NCI-H2171 (cell line): Measurements from ENCODE around the gene CLK3.
A peak's percentile ranks its signal among the peaks of the same experiment; 100 is the strongest.
"Not testable (repeated sequence)": the region's sequence is repeated elsewhere in the genome, so short reads cannot be mapped to it uniquely, and the experiment has no call there.

Experiments used
- DNase-seq: peaks from one replicate; lab custom pipeline; 2025; lab: John Stamatoyannopoulos, UW

Gene CLK3

DNA sequence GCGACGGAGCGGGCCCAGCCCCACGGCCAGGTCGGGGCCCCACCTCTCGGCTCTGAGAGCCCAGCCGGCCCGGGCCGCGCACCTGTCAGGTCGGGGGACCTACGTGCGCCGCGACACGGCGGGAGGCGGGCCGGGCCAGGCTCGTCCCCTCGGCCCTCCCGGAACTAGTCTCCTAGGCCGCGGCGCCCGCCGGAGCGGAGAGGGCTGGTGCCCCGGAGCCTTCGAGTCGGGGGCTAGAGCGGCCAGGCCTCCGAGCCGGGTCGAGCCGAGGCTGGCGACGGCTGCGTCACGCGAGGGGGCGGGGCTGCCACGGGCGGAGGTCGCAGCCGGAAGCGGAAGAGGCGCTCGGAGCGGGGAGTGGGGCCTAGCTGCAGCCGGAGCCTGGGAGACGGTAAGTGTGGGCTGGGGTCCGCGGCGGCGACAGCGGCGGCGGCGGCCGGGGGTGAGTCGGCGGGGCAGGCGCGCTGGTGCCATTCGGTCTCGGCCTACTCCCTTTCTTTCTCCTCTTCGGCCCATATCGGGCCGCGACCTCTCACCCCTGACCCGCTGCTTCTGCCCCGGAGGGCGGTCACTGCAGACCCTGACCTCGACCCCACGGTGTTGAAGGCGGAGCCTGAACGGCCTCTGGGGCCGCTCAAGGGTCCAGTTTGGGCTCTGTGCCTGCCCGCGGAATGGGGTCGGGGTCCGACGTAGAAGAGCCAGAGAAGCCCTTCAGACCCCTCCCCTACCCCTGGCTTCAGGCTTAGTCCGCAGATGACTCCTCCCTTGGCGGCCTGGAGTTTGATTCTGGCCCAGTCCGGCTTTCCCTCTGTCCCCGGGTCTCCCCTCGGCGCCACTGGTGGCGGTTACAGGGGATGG, at the start of gene CLK3:
CLK3 (plus strand) TSS at position 329 of the 858 bp plus-strand sequence. CDS start 3,361 bp downstream, outside the sequence.
- DNase-seq: peak; percentile 97

DNA sequence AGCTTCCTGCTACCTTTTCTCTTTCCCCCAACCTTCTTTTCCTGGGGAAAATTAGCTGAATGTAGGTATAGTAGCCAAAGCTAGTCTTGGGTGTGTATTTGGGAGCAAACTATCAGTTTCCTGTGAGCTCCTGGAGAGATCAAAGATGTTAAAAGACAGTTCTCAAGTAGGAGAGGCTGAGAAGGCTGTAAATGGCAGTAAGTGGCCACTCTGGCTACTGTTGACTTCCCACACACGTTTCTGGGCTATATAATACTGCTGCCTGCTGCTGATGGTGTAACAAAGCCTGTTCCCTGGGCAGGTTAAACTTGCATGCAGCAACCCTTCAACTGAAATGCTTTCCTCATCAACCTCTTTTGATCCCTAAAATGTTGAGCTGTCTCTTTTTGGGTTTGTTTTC, 47.0 kb upstream of the CLK3 start:
- no peak for DNase-seq

DNA sequence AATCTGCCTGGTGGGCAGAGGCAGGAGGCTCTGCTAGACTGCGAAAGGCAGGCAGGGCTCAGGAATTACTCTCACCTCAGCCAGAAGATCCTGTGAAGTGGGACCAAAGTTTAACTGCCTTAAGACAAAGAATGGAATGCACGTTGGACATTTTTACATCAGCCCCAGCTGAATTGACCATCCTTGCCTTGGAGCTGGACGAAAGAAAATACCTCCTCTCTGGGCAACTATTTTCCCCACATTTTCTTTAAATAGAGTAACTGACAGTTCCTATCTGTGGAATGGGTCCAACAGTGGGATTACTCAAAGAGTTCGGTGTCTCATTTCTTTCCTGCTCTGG, 45.9 kb upstream of the CLK3 start:
- DNase-seq: no peak

DNA sequence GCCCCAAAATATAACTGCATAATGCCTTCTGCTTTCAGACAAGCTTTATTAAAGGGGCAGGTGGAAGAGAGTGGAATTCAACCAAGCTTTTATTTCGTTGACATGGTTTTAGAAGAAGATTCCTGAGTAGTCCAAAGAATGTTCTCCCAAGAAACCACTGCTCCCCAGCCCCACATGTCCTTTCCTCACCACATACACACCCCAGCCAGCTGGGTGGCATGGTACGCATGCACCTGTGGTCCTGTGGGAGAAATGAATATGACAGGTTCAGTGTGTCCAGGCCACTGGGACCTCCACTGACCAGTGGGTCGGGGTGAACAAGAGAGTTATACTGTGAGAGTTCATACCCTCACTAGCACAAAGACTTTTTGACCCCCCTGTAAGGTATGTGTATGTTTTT, 44.4 kb upstream of the CLK3 start:
- DNase-seq: no peak

DNA sequence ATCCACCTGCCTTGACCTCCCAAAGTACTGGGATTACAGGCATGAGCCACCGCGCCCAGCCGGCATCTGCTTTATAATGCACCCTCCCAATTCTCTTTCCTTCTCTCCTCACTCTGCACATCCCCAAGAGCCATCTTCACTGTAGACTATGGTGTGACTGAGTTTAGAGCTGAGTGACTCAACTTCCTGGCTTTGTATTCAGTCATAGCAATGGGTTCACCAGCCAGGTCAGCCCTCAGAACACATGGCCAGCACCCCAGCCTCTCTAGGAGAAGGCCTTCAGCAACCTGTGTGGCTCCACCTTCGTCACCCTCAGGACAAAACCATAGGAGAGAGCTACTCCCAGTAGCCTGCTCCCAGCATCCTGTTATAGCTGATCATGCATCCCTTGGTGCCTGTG, 41.6 kb upstream of the CLK3 start:
- DNase-seq: no peak

DNA sequence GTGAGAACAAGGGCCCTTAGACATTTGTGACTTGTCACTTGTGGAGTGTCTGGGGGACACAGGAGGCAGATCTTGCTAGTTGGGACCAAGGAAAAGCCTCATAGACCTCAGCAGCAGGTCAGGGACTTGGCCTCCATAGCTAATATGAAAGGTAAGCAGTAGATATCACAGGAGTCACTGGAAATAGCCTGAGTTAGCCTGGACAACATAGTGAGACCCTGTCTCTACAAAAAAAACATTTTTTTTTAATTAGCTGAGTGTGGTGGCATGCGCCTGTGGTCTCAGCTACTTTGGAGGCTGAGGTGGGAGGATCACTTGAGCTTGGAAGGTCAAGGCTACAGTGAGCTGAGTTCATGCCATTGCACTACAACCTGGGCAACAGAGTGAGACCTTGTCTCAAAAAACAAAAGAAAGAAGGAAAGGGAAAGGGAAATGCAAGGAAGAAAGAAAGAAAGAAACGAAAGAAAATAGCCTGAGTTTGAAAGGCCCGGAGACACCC, 37.1 kb upstream of the CLK3 start:
- no peak for DNase-seq

DNA sequence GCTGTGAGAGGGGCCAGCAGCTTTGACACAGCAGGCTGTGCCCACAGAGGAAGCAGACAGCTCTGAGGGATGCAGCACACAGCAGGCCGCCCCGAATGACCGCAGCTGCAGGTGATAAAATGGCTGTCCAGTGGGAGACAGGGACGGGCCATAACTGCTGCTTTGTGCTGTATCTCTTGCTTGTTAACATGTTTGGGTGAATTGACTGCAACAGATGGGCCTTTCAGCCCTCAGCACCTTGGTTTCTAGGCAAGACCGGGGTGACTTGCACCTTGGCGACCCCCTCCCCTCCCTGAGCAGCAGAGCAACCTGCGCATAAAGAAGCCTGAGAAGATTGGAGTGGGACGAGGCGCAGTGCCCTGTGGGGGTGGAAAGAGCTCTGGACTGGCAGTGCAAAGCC, 36.6 kb upstream of the CLK3 start:
- DNase-seq: no peak

DNA sequence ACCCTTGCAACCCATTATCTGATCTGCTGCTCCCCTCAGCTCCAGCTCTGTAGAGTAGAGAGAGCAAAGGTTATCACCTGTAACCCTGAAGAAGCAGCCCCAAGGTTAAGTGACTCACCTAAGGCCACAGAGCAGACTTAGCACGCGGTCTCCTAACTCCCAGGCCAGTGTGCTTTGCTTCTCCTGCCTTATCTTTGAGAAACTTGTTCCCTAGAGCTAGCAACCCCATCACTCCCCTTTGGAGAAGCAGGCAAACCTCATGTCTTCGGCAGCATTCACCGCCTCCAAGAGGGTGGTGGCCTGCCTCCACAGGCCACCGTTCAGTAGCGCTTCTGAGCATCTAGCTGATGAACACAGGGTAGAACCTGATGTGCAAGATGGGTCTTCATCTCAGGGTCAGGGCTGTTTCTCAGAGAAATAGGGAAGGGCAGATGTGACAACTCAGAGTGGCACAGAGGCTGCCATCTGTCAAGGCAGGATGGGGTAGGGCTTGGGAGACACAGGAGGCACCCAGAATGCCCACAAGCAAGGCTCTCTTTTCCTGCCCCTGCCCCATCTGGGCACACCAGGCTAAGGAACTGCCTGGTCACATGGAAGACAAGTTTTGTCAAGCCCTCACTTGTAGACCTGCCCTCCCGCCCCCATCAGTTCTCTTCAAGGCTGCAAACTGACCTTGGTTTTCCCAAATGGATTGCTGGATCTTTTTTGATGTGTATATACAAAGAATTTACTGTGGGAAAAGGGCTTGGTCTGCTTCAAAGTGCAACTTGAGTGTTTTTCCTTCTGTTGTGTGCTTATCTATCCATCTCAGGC, 34.9 kb upstream of the CLK3 start:
- DNase-seq: peak; percentile 46

DNA sequence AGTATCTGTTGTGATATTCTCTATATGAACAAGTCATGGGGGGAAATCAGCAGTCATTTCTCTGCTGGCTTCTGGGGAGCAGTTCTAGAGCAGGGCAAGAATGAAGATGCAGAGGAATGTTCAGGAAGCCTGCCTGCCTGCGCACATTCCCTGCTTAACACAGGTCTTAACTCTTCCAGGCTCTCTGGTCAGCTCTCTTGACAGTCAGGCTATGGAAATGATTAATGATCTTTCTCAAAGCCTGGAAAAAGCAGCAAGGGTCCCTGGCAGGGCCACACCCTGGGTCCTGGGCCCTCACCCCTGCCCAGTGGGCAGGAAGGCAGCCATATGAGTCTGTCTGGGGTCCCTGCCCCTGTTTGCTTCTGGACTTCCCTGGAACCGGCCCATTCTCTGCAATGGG, 31.4 kb upstream of the CLK3 start:
- DNase-seq: no peak

DNA sequence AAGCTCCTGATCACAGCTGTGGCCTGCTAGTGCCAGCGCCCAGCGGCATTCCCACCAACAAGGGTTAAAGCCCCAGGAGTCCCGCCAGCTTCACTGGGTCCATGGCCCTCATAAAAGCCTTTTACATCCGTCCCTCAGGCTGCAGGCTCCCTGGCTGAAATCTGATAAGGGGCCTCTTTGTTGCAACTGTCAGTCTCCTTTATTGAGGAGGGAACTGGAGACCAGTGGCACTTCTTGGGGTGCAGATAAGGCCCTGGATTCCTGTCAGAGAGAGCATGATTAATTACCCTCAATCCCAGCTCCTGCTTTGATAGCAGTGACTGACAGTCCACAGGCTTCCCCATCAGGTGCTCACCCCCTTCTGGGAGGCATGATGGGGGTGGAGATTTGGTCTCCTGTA, 30.9 kb upstream of the CLK3 start:
- no peak for DNase-seq

DNA sequence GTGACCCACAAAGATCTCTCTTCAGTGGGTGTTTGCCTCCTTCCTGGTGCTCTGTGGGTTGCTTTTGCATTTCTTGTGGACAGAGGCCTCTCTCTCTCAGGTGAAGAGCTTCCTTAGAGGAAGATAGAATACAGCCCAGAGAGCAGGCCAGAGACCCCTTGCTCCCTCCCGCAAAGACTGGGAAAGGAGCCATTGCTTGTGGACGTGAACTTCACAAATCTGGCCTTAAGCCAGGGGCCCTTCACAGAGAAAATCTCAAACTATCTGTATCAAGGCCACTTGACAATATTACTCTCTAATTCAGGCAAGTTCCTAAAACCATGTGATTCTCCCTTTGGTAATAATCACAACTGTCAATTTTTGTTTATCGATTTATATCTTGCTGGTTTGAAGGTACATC, 30.4 kb upstream of the CLK3 start:
- DNase-seq: no peak

DNA sequence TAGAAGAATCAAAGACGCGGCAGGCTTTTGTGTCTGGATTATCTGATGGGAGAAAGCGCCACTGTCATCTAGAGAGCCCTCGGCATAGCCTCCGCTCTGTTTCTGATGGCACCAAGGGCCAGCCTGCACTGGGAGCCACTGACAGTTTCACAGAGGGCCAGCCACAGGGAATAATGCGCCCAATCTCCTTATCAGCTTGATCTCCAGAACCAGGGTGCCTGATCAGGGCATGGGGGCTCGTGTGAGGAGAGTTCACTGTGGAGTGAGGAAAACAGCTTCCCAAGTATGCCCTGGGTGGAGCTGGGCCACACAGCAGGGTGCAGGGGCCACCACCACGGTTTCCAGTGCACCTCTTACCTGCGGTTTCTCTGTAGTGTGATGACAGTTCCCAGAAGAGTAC, 29.8 kb upstream of the CLK3 start:
- no peak for DNase-seq

DNA sequence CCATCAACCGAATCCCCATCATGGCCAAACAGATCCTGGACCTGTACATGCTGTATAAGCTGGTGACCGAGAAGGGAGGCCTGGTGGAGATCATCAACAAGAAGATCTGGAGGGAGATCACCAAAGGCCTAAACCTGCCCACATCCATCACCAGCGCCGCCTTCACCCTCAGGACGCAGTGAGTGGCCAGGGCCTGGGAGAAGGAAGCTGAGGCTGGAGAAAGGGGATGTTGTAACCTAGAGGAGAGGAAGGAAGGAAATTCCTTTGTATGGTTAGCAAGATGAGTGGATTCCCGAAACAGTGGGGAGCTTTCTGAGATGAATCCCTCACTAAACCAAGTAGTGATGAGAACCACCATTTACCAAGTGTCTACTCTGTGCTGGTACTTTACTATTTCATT, 25.8 kb upstream of the CLK3 start:
- no peak for DNase-seq

DNA sequence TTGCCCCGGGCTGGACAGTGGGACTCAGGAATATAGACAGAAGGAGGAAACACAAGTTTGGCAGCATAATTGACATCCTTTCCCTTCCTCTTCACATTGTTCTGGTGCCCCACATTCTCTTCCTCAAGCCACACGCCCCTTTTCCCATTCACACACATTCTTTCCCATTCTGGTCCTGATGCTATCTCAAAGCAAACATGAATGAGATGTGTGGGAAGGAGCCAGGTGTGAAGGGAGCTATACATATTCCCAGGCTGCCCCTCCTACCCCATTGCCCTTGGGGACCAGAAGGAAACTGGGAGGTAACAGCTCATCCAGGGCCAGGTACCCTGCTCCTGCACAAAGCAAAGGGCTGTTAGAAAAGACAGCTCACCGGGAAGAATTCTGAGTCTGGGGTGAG, 23.4 kb upstream of the CLK3 start:
- no peak for DNase-seq

DNA sequence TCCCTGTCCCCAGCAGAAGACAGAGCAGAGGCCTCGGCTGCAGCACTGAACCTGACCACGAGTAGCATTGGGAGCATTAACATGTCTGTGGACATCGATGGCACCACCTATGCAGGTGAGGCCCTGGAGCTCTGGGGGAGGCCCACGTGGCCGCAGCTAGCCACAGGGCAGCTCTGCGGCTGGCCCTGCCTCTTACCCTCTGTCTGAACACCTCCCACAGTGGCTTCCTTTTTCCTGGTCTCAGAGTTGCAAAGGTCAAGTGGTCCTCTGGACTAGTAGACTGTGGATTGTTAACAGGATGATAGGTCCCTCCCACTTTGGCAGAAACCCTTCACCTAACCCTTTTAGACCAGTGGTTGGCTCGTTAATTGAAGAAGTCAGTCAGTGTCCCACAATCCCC, 22.5 kb upstream of the CLK3 start:
- DNase-seq: no peak

DNA sequence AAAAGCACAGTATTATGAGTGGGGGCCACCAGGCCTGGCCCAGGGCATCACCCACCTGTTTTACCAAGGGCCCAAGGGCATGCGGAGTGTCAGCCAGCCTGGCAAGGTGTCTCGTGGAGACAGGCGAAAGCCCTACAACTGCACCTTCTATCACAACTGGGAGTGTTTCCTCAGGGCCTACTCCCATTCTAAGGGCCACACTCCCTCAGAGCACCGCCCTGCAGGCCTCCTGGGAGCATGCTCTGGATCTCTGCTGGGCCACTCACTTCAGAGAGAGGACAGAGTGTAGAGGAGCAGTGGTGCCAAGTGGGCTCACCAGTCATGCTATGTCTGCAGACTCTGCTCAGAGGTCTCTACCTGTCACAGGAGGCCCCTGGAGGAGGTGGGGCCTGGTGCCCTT, 21.2 kb upstream of the CLK3 start:
- DNase-seq: no peak

DNA sequence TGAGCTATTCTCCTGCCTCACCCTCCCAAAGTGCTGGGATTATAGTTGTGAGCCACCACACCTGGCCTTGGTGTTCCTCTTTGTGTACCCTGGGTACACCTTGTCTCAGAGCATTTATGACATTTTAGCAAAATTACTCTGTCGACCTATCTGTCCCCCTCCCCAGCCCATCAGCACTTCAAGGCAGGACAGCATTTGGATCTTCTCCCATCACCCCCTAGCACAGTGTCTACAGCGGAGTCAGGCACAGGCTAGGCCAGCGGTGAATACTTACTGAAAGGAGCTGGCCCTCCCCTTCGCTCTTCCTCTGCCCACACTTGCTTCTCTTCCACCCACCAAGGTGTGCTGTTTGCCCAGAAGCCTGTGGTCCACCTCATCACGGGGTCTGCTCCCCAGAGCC, 20.4 kb upstream of the CLK3 start:
- DNase-seq: no peak

DNA sequence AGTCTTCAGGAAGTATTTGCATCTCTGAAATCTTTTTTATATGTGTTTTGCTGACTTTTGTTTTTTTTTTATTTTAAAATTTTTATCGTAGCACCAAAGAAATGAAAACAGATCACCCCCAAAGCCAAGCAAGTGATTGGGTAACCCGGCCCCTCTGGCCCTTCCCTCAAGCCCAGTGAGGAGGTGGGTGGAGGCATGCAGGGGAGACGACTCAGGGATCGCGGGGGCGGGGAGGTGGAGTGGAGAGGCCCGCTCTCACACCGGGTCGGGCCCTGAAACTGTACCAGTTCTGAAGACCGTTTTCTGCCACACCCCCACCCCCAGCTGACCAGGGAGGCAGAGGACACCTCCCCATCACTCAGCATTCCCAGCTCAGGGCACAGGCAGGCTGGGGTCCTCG, 18.9 kb upstream of the CLK3 start:
- DNase-seq: not testable (repeated sequence)

DNA sequence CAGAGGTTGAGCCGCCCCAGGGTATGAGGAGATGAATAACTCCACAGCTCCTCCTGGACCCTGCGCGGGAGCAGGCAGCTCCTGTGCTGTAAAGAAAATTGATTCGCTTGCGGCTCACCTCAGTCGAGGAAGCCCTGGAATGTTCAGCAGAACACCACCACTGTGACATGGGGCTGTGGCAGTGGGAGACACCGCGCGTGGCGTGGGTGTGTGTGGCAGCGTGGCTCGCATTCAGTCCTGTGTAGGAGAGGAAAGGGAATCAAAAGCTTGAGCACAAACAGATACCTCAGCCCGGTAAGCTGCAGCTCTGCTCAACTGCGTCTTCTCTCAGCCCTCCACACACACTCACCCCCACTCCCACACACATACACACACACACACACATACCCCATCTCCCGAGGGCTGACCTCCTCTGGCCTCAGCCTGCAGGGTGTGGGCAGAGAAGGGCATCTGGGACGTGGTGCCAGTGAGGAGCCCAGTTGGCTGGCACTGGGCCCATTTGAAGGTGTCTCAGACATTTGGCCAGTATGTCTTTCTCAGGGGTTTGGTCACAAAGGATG, 18.4 kb upstream of the CLK3 start:
- DNase-seq: not testable (repeated sequence)

DNA sequence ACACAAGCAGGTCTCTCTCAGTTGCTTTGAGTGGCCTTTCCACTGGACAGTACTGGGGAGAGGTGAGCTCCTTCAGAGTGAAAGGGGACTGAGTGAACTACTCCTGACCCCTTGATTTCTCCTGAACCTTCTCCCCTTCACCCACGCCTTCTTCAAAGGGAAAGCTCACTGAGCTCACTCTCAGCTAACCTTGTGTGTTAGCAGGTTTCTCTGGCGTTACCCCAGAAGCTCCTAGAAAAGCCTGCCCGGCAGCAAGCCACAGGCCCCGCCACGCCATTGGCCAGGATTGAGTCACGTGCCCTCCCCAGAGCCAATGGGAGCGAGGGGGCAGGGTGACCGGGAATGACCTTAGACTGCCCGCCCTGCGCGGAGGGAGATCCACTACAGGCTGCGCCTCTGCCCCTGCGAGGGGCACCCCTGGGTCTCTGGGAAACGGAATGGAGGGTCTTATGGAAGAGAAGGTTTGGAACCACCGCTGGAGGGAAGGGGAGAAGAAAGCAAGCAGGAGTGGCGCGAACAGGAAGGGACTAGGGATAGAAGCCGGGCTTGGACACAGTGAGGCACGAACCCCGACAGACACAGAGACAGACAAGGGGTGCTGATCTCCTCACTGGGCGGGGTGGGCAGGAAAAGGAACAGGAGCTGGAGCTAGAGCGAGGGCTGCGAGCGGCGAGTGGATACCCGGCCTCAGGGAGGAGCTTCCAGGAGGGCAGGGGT, 17.4 kb upstream of the CLK3 start:
- no peak for DNase-seq

DNA sequence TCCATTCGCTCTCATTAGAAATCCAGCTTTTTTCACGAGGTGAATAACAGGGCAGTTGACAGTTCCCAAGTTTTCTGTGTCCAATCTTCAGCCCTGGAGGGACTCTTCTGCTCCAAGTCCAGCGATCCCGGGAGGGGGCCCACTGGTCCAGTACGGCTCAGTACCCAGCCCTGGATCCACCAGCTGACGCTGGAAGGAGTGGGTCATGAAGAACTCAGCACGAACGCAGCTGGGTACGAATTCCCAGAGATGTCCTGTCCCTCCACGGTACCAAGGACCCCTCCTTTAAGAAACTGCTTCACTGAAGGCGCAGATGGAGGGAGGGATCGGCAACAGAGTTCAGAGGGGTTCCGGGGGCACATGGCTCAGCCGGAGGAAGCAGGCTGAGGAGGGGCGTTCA, 16.5 kb upstream of the CLK3 start:
- no peak for DNase-seq

DNA sequence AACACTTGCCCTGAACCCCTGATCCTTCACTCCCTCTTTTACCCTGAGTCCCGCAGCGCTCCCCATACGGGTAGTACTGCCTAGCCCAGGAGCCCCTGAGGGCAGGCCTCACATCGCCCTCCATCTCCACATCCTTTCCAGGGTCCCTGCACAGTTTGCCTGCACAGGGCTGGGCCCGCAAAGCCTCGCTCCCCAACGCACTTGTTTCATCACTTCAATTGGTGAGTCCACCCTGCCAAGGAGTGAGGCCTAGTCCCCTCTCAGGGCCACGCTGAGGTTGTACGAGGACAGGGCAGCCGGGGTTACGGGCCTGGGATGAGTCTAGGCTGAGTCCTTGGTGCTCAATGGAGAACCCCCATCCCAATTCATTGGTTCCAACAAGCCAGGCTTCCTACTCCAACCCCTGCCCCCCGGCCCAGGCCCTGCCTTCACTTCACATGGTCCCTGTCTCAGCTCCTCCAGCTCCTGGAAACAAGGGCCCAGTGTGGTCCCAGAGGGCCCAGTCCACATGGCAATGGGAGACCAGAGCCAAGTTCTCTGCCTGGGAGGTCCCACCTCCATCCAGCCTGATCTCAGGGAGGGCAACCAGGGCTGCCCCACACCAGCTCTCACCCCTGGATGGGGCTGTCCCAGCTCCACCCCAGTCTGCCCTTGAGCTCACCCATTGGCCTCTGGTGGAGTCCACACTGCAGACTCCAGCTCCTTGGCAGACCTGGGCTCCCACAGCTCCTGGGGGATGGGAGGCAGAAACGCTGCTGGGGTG, 12.4 kb upstream of the CLK3 start:
- DNase-seq: no peak
